Kidney epithelial cell (primary cell): ENCODE measurements around the gene TBX2. TPM values are rescaled to one million over a fixed set of nuclear protein-coding genes. Genes with fewer than 3 reads are reported as not detected.
"Not testable (repeated sequence)": the region's sequence is repeated elsewhere in the genome, so short reads cannot be mapped to it uniquely, and the experiment has no call there.

ENCODE experiments used
- DNase-seq: peaks from one replicate; pipeline ENCODE4 v3.0.0-alpha.2; 2010; ENCODE audit warnings: low read depth
- H3K27me3 ChIP-seq: 2 replicates; pipeline ENCODE4 v1.6.0; 2011; ENCODE audit warnings: low read length; ENCODE audit not compliant: control insufficient read depth, insufficient read depth
- H3K36me3 ChIP-seq: 2 replicates; pipeline ENCODE4 v1.5.1; 2011; ENCODE audit warnings: low read length; ENCODE audit not compliant: control insufficient read depth, insufficient read depth
- H3K4me3 ChIP-seq: 2 replicates; pipeline ENCODE4 v1.5.1; 2011; ENCODE audit warnings: low read depth, mild to moderate bottlenecking, control low read depth, low read length
- CTCF ChIP-seq: IDR thresholded peaks from 2 replicates; pipeline ENCODE4 v1.5.1; 2011; ENCODE audit warnings: mild to moderate bottlenecking, moderate library complexity, low read length, control low read depth, inconsistent platforms; ENCODE audit not compliant: insufficient read depth, poor library complexity, severe bottlenecking
- total RNA-seq: library from RNA; depleted of rRNA; stranded (reverse); fragments of >200 nt; gene quantifications from 2 replicates; pipeline ENCODE4 v1.2.3, GENCODE V29; 2015

TBX2 gene
- total RNA-seq, 1 donor from 2014 or later, result 7.3 TPM

- Histone ChIP-seq H3K36me3 (no peaks in the 10 kb centered on the region), H3K27me3 (peaks cover 11% of the 10 kb centered on the region), H3K4me3 (no peak overlapping the region)
- no peak for DNase-seq
- no peak for TF ChIP-seq CTCF
These were observed 44.4 kb downstream of the TBX2 start for GRCh38 chr17:61444075-61444474.

GRCh38 chr17:61444831-61445230 lies 45.2 kb downstream of the TBX2 start:
- TF ChIP-seq CTCF, result no peak
- Histone ChIP-seq H3K27me3 (peaks cover 11% of the 10 kb centered on the region), H3K4me3 (no peak overlapping the region), H3K36me3 (no peaks in the 10 kb centered on the region)
- DNase-seq, result no peak

GRCh38 chr17:61447358-61447757 lies 47.7 kb downstream of the TBX2 start:
- Histone ChIP-seq H3K27me3 (peaks cover 31% of the 10 kb centered on the region), H3K36me3 (no peaks in the 10 kb centered on the region)
- TF ChIP-seq CTCF, result no peak

GRCh38 chr17:61448042-61448441 lies 48.4 kb downstream of the TBX2 start:
- Histone ChIP-seq H3K36me3 (no peaks in the 10 kb centered on the region), H3K27me3 (peaks cover 35% of the 10 kb centered on the region), H3K4me3 (no peak overlapping the region)
- no peak for TF ChIP-seq CTCF
- no peak for DNase-seq

More at GRCh38 chr17:61447358-61447757, 47.7 kb downstream of the TBX2 start:
- H3K4me3 ChIP-seq, result no peak overlapping the region
- no peak for DNase-seq

- not testable (repeated sequence) for H3K36me3 ChIP-seq, DNase-seq, H3K4me3 ChIP-seq
- peaks cover 40% of the 10 kb centered on the region for H3K27me3 ChIP-seq
These were observed 49.5 kb downstream of the TBX2 start for GRCh38 chr17:61449140-61449539.

GRCh38 chr17:61449707-61450640 lies 50.3 kb downstream of the TBX2 start:
- H3K4me3 ChIP-seq, result no peak overlapping the region
- no peaks in the 10 kb centered on the region for H3K36me3 ChIP-seq
- peaks cover 48% of the 10 kb centered on the region for H3K27me3 ChIP-seq
- no peak for TF ChIP-seq CTCF
- DNase-seq, result no peak
